Panc1 (cell line): ENCODE data around the gene UVSSA. TPM values are rescaled to one million over a fixed set of nuclear protein-coding genes. Genes with fewer than 3 reads are reported as not detected.

Experiments used
- ATAC-seq: fragments of 200-7000 bp; cut with Tn5 transposase; 2 replicates; pipeline ENCODE4 v1.9.1; 2020; ENCODE audit warnings: mild to moderate bottlenecking, moderate library complexity
- BruUV-seq: library from RNA; stranded (reverse); fragments of 400-500 nt; replicated peaks from 2 replicates; lab custom pipeline; 2021; lab: Mats Ljungman, UMichigan
- CTCF ChIA-PET: fragments of 300-600 bp; sonication (Branson Sonifier 250); formaldehyde crosslinking; loops from one replicate; lab custom pipeline; 2022; ENCODE audit warnings: antibody characterized with exemption; lab: Charles Lee
- POLR2A ChIA-PET: fragments of 300-600 bp; sonication (Branson Sonifier 250); formaldehyde crosslinking; loops from one replicate; lab custom pipeline; 2022; ENCODE audit warnings: antibody characterized with exemption; lab: Charles Lee
- DNase-seq: peaks from one replicate; pipeline ENCODE4 v3.0.0-alpha.2; 2010; ENCODE audit warnings: low read depth, low spot score
- H3K27ac ChIP-seq: 2 replicates; pipeline ENCODE4 v1.5.1; 2011; ENCODE audit warnings: mild to moderate bottlenecking, low read length, inconsistent platforms
- H3K27me3 ChIP-seq: fragments of 200-500 bp; sonication (Bioruptor generic); 2 replicates; pipeline ENCODE4 v1.6.0; 2014; ENCODE audit warnings: low read length, inconsistent platforms; ENCODE audit not compliant: control insufficient read depth, insufficient read depth
- H3K36me3 ChIP-seq: fragments of 200-500 bp; sonication (Bioruptor generic); 2 replicates; pipeline ENCODE4 v1.5.1; 2014; ENCODE audit warnings: inconsistent platforms, mild to moderate bottlenecking, low read length, moderate library complexity; ENCODE audit not compliant: control insufficient read depth, insufficient read depth
- H3K4me1 ChIP-seq: 2 replicates; pipeline ENCODE4 v1.5.1; 2011; ENCODE audit warnings: inconsistent platforms, mild to moderate bottlenecking, low read length, moderate library complexity; ENCODE audit not compliant: control insufficient read depth, insufficient read depth
- H3K4me3 ChIP-seq, 2 experiments: 2 replicates each; pipeline ENCODE4 v1.5.1; 2011 to 2012; ENCODE audit warnings: low read depth in 2 of 2, low read length in 2 of 2, mild to moderate bottlenecking in 2 of 2, inconsistent platforms in 1 of 2, moderate library complexity in 1 of 2
- H3K9me3 ChIP-seq: fragments of 200-500 bp; sonication (Bioruptor generic); 2 replicates; pipeline ENCODE4 v1.5.1; 2014; ENCODE audit warnings: low read depth, mild to moderate bottlenecking, inconsistent platforms, low read length, moderate library complexity; ENCODE audit not compliant: control insufficient read depth, insufficient read depth
- POLR2AphosphoS5 ChIP-seq: IDR thresholded peaks from 2 replicates; pipeline ENCODE4 v1.6.1; 2012; ENCODE audit warnings: mild to moderate bottlenecking, low read depth, low read length, moderate library complexity
- SIN3A ChIP-seq: IDR thresholded peaks from 2 replicates; pipeline ENCODE4 v1.6.1; 2012; ENCODE audit warnings: low read depth, mild to moderate bottlenecking, low read length, moderate library complexity, borderline replicate concordance; ENCODE audit not compliant: insufficient read depth
- TCF7L2 ChIP-seq: IDR thresholded peaks from 2 replicates; pipeline ENCODE4 v1.6.1; 2011; ENCODE audit warnings: mild to moderate bottlenecking, low read depth, low read length, inconsistent platforms
- in situ Hi-C: cut with HindIII; loops from 2 replicates; pipeline ENCODE4 v1.10.0; 2016; ENCODE audit warnings: low sequenced_read_pairs, low pct_unique_long_range_greater_than_20kb
- intact Hi-C: fragments of 100-400 bp; cut with micrococcal nuclease; formaldehyde crosslinking; loops from one replicate; pipeline ENCODE4 v1.10.0; 2022; ENCODE audit not compliant: unreplicated experiment
- total RNA-seq: library from RNA; stranded (reverse); gene quantifications from one replicate; pipeline ENCODE4 v1.2.1, GENCODE V29; 2021; ENCODE audit not compliant: unreplicated experiment
- TF ChIP-seq, protein P1 (sequence below), 2 experiments: IDR thresholded peaks; 2 replicates each; pipeline ENCODE4 v1.6.1; 2011 to 2012; ENCODE audit warnings: low read depth in 2 of 2, control low read depth in 1 of 2, low read length in 1 of 2, mild to moderate bottlenecking in 1 of 2, moderate library complexity in 1 of 2; ENCODE audit not compliant: insufficient read depth in 1 of 2
- TF ChIP-seq, protein P2 (sequence below): fragments of 450-650 bp; IDR thresholded peaks from 2 replicates; pipeline ENCODE4 v1.5.1; 2017; ENCODE audit warnings: mild to moderate bottlenecking

UVSSA gene
- total RNA-seq, 1 experiment from 2014 or later: 23.4 TPM

DNA sequence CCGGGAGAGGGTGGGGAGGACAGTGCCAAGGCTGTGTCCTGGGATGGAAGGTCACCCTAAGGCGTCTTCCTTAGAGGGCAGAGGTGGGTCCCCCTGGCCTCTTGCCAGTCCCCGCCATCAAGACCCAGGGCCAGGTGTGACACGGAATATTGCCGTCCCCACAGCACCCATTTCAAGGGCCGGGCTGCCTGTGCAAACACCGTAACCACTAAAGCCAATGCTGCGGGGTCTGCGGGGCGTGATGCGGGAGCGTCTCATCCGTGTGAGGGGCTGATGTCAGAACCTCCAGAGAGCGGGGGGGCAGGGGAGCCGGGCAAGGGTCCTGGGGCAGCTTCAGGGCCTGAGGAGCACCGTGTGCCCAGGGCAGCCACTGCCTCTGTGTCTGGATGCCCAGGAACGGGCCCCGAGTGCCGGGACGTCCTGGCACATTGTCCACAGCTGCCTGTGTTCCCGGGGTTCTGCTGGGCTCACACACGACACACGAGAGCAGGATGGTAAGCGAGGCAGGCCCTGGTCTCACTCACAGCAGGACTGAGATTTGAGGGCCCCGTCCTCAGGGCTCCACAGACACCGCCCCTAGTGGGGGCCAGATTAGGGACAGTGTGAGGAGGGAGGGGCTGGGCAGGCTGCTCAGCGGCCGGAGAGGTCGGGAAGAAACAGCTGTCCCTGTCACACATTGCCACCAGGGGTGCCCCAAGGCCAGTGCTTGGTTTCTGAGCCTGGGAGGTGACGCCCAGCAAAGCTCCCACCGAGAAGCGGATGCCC is 30.0 kb downstream of the UVSSA start:
- intact Hi-C loops (no loop called here), in situ Hi-C loops (no loop called here)
- CTCF ChIA-PET: no interaction called here
- no TSS peak for BruUV-seq
- H3K27ac ChIP-seq: no peak overlapping the region
- TF ChIP-seq SIN3A (no peak), TCF7L2 (no peak), POLR2AphosphoS5 (no peak)
- H3K4me1 ChIP-seq: no peaks in the 10 kb centered on the region
- POLR2A ChIA-PET: no interaction called here
- no peaks in the 10 kb centered on the region for H3K9me3 ChIP-seq
- H3K27me3 ChIP-seq: no peaks in the 10 kb centered on the region
- H3K36me3 ChIP-seq: no peaks in the 10 kb centered on the region
- H3K4me3 ChIP-seq: no peak overlapping the region
- DNase-seq: no peak
- 0 out of 2 replicates have a peak, but pooled peaks have one; percentile 40 for ATAC-seq

DNA sequence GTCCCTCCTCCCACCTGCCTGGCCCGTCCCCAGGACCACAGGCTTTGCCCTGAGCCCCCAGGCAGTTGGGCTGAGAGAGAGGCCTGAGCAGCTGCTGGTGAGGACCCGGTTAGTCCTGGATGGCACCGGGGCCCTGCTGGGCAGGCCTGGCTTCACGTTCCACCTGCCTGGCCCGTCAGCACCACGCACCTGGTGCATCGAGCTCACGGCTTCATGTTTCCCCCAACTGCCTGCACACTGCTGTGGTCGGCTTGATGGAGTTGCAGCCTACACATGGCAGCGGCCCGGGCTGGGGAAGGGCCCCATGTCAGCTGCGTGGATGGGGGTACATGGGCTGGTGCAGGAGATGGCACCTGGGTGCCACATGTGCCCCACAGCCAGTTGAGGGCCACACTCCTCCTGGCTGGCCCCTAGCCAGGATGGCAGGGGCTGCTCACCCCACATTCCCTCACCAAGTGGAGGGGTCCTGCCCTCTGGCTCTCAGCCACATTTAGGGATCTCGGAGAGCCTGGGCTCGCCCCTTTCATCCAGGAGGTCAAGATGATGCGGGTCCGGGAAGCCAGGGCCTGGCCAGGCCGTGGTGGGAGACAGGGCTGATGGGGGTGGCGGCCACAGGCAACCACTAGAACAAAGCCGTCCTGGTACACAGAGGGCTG is 30.7 kb downstream of the UVSSA start:
- no peaks in the 10 kb centered on the region for H3K27me3 ChIP-seq
- ChIA-PET POLR2A (no interaction called here), CTCF (no interaction called here)
- H3K4me1 ChIP-seq: no peaks in the 10 kb centered on the region
- no TSS peak for BruUV-seq
- H3K9me3 ChIP-seq: no peaks in the 10 kb centered on the region
- no peak for DNase-seq
- in situ Hi-C loops: no loop called here
- no peak overlapping the region for H3K27ac ChIP-seq
- no peak overlapping the region for H3K4me3 ChIP-seq
- H3K36me3 ChIP-seq: no peaks in the 10 kb centered on the region
- ATAC-seq: no peak
- no peak for TF ChIP-seq POLR2AphosphoS5
- TF ChIP-seq TCF7L2: no peak
- TF ChIP-seq, protein P1, sequence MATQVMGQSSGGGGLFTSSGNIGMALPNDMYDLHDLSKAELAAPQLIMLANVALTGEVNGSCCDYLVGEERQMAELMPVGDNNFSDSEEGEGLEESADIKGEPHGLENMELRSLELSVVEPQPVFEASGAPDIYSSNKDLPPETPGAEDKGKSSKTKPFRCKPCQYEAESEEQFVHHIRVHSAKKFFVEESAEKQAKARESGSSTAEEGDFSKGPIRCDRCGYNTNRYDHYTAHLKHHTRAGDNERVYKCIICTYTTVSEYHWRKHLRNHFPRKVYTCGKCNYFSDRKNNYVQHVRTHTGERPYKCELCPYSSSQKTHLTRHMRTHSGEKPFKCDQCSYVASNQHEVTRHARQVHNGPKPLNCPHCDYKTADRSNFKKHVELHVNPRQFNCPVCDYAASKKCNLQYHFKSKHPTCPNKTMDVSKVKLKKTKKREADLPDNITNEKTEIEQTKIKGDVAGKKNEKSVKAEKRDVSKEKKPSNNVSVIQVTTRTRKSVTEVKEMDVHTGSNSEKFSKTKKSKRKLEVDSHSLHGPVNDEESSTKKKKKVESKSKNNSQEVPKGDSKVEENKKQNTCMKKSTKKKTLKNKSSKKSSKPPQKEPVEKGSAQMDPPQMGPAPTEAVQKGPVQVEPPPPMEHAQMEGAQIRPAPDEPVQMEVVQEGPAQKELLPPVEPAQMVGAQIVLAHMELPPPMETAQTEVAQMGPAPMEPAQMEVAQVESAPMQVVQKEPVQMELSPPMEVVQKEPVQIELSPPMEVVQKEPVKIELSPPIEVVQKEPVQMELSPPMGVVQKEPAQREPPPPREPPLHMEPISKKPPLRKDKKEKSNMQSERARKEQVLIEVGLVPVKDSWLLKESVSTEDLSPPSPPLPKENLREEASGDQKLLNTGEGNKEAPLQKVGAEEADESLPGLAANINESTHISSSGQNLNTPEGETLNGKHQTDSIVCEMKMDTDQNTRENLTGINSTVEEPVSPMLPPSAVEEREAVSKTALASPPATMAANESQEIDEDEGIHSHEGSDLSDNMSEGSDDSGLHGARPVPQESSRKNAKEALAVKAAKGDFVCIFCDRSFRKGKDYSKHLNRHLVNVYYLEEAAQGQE (IDR thresholded peaks at IDR 0.05; ENCODE audit: insufficient read depth in 1 of 2, low read depth in 2 of 2, low read length in 1 of 2): no peak
- intact Hi-C loops: no loop called here

DNA sequence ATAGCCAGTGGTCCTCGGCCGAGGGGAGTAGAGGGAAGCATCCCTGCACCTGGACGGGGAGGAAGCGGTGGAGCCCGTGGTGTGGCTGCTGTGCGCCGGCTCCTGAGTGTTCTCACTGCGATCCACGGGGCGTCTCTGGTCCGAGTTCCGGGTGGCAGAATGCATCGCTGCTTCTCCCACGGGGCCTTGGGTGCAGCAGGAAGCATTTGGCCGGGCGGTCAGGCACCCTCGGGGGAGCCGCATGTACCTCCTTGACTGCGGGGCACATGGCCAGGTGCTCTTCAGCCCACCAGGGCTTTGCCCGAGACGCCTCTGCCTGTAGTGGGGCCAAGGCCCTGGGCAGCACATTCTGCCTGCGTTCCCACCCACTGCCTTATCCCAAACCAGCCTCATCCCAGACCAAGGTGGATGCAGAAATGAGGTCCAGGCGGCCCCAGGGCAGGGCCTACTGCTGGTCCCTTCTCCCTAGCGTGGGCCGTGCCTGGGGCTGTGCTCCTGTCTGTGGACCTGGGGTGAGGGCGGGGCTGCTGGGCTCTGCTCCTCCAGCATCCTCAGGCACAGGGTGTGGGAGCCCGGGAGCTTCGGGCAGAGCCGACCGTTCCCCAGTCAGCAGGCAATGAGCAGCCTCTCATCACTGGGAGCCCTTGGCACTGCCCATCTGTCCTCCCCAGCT is 31.7 kb downstream of the UVSSA start:
- in situ Hi-C loops: no loop called here
- BruUV-seq: no TSS peak
- POLR2A ChIA-PET: no interaction called here

More for the DNA sequence above, 31.7 kb downstream of the UVSSA start:
- TF ChIP-seq, protein P2, sequence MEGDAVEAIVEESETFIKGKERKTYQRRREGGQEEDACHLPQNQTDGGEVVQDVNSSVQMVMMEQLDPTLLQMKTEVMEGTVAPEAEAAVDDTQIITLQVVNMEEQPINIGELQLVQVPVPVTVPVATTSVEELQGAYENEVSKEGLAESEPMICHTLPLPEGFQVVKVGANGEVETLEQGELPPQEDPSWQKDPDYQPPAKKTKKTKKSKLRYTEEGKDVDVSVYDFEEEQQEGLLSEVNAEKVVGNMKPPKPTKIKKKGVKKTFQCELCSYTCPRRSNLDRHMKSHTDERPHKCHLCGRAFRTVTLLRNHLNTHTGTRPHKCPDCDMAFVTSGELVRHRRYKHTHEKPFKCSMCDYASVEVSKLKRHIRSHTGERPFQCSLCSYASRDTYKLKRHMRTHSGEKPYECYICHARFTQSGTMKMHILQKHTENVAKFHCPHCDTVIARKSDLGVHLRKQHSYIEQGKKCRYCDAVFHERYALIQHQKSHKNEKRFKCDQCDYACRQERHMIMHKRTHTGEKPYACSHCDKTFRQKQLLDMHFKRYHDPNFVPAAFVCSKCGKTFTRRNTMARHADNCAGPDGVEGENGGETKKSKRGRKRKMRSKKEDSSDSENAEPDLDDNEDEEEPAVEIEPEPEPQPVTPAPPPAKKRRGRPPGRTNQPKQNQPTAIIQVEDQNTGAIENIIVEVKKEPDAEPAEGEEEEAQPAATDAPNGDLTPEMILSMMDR: no peak
- no peak for TF ChIP-seq TCF7L2
- no peak for TF ChIP-seq POLR2AphosphoS5
- TF ChIP-seq SIN3A: no peak
- TF ChIP-seq, protein P1 (IDR thresholded peaks at IDR 0.05; ENCODE audit: insufficient read depth in 1 of 2, low read depth in 2 of 2, low read length in 1 of 2): no peak
- intact Hi-C loops: no loop called here
- Histone ChIP-seq H3K27me3 (no peaks in the 10 kb centered on the region), H3K4me1 (no peaks in the 10 kb centered on the region), H3K9me3 (no peaks in the 10 kb centered on the region), H3K4me3 (no peak overlapping the region), H3K27ac (no peak overlapping the region), H3K36me3 (no peaks in the 10 kb centered on the region)
- ATAC-seq (no peak), DNase-seq (no peak)
- CTCF ChIA-PET: no interaction called here
